GM12875 (cell line): ENCODE data around the gene FRAS1.

ENCODE experiments used
- H3K4me3 ChIP-seq: one replicate; pipeline ENCODE4 v1.5.1; 2011; ENCODE audit warnings: low read depth, low read length, control low read depth
- CTCF ChIP-seq: IDR thresholded peaks from 2 replicates; pipeline ENCODE4 v1.5.1; 2011; ENCODE audit warnings: low read depth, mild to moderate bottlenecking, control low read depth, inconsistent platforms, low read length, moderate library complexity, borderline replicate concordance; ENCODE audit not compliant: insufficient read depth

The FRAS1 gene

DNA sequence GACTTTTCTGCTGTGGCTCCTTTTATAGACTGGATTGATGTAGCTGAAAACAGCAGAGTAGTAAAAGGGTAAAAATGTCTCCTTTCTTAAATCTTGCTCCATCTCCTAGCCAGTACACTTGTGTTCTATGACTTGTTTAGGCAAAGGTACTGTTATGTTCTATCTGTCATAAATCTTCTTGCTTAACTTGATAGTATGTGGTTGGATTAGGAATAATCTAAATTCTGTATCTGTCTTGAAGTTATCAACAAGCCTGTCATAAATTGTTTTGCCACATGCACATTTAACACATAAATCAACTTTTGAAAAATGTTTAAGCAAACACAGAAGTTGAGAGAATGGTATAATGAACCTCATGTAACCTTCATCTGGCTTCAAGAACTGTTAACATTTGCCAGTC is 157.0 kb downstream of the FRAS1 start:
- TF ChIP-seq CTCF: no peak
- no peak overlapping the region for H3K4me3 ChIP-seq

DNA sequence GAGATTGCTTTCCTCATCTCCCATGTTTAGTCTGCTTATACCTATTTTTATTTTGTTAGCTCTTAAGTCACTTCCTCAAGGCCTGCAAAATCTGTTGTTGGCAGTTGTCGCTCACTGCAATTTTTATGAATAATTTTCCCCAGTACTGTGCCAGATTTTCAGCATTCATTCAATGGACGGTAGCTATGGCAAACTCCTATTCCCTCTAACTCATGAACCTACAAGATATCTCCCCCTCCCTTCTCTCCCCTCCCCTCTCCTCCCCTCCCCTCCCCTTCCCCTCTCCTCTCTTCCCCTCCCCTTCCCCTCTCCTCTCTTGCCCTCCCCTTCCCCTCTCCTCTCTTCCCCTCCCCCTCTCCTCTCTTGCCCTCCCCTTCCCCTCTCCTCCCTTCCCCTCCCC is 160.4 kb downstream of the FRAS1 start:
- TF ChIP-seq CTCF: no peak
- no peak overlapping the region for H3K4me3 ChIP-seq

DNA sequence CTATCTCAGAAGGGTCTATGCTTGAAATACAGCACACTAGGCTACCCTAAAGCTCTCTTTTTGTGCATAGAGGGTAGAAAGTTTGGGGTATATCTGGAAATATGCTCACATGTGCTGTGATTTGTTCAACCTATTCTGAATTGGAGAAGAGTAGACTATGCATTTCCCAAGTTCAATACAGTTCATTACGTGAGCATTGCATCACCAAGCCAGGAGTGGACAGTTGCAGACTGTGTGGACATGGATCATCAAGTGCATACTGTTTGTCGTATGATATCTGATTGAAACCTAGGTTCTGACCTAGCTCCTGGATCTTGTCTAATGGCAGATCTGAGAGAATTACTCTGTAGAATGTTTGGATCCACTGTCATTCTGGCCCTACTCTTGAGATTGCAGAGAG is 161.1 kb downstream of the FRAS1 start:
- no peak for TF ChIP-seq CTCF
- H3K4me3 ChIP-seq: no peak overlapping the region

DNA sequence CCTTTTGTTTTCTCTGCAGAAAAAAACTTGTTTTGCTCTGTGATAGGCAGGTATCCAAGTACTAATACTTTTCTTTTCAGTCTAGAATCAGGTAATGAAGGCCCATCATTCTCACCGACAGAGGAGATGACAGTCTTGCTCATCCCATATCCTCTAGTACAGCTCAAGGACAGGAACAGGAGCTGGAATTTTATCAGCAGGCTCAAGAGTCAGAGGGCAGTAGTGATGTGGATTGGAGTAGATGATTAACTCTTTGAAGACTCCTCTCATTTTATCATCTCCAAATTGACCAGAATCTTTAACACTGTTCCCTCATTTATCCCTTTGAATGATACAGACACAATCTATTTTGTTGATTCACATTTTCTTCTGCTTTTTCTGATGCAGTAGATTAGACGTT is 162.7 kb downstream of the FRAS1 start:
- no peak overlapping the region for H3K4me3 ChIP-seq
- no peak for TF ChIP-seq CTCF

DNA sequence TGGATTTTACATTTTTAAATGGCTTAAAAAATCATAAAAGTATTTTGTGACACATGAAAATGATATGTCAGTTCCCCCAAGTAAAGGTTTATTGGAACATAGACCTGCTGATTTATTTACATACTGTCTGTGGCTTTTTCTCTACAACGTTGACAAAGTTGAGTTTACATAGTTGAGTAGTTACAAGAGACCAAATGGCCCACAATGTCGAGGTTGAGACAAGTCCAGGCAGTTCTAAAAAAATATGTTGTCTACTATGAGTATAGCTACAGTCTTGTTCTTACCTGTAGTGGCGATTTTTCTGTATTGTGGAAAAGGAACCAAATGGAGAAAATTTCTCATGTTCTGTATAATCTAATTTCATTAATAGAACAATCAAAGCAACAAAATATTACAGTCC is 163.2 kb downstream of the FRAS1 start:
- no peak for TF ChIP-seq CTCF
- no peak overlapping the region for H3K4me3 ChIP-seq

DNA sequence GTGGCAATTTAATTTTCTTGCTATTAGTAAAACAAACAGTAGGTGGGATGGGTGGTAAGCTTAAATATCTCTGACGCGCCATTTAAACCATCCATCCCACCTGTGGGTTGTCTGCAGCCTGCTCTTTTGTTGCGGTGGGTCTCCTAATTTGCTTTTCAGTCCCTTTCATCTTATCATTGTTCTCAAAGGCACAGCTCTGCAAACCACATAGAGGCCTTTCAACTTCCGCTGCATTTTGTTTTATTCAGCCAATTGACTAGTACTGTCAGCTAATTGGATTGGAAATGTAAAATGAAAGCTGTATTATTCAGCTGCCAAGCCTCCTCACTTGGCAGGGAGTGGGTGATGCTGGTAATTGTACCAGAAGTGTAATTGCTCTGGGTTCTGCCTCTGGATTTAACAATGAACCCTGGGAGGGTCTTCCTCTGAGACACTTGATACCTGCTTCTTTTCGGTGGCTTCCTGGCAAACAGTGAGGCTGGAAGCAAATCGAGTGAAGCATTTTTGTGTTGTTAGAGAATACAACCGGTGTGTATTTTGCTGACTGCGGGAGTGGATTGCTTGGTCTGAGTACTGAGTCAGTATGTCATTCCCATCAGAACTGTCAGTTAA is 165.6 kb downstream of the FRAS1 start:
- H3K4me3 ChIP-seq: no peak overlapping the region
- TF ChIP-seq CTCF: no peak

DNA sequence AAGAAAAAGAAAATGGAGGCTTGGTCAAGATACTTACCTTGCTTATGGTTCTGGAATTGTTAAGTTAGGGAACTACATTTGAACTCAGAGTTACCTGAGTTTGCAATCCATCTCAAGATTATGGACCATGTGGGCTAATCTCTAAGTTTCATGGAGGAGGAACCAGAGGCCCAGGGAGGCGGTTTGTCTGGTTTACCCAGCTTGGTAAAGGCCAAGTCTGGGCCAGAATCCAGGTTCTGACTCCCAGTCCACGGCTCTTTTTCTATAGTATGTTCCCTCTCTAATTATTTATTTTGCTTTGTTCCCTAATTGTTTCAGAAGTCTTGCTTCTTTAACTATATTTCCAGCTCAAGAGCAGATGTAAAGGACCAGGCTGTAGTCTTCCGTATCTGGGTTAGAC is 168.1 kb downstream of the FRAS1 start:
- H3K4me3 ChIP-seq: no peak overlapping the region
- no peak for TF ChIP-seq CTCF
